GM10266 (cell line): Measurements from ENCODE around the gene RABEPK.
A peak's percentile ranks its signal among the peaks of the same experiment; 100 is the strongest.
"Not testable (repeated sequence)": the region's sequence is repeated elsewhere in the genome, so short reads cannot be mapped to it uniquely, and the experiment has no call there.

Experiments
- DNase-seq: peaks from one replicate; pipeline ENCODE4 v3.0.0; 2012; ENCODE audit errors: extremely low spot score
- TF ChIP-seq, protein P1 (sequence below): IDR thresholded peaks from 2 replicates; pipeline ENCODE4 v1.5.1; 2012; ENCODE audit warnings: mild to moderate bottlenecking, low read depth; ENCODE audit not compliant: control insufficient read depth, insufficient read depth; ENCODE audit errors: missing control alignments

The RABEPK gene, protein sequence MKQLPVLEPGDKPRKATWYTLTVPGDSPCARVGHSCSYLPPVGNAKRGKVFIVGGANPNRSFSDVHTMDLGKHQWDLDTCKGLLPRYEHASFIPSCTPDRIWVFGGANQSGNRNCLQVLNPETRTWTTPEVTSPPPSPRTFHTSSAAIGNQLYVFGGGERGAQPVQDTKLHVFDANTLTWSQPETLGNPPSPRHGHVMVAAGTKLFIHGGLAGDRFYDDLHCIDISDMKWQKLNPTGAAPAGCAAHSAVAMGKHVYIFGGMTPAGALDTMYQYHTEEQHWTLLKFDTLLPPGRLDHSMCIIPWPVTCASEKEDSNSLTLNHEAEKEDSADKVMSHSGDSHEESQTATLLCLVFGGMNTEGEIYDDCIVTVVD

DNA sequence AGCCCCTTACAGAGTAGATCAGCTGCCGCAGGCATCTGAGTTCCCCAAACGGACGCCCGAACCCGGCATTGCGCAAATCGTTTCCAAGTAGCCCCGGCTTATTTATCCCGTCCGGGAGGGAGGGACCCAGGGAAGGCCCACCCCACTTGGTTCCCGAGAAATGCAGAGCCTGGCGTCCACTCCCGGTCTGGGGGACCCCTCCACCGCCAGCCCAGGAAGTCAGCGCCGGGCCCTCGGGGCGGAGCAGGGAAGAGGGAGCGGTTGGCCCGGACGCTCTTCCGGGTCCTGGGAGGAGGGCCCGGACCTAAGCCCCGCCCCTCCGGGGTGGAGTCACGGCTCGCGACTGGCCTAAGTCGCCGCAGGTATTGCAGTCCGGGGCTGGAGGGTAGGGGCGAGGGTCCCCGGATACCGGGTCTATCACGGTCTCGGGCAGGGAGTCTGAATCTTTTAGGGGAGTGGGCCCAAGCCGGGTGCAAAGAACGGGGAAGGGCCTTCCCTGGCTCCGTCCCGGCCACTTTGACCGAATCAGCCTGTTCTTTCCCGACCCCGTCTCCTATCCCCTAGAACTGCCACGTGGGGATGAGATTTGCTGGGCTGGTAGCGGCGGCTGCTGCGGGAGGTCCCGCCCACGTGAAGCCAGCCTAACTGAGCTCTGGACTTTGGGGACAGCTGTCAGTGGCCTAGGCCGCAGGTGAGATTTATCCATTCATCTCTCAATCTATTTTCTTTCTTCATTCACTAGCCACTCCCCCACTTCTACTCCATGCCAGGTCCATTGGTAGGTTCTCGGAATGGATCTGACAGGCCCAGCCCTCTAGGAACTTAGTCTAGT, at the start of gene RABEPK:
Gene RABEPK (plus strand): TSS at position 327 of the 832 bp plus-strand sequence. CDS start 2,472 bp downstream, outside the sequence.
- TF ChIP-seq, protein P1, sequence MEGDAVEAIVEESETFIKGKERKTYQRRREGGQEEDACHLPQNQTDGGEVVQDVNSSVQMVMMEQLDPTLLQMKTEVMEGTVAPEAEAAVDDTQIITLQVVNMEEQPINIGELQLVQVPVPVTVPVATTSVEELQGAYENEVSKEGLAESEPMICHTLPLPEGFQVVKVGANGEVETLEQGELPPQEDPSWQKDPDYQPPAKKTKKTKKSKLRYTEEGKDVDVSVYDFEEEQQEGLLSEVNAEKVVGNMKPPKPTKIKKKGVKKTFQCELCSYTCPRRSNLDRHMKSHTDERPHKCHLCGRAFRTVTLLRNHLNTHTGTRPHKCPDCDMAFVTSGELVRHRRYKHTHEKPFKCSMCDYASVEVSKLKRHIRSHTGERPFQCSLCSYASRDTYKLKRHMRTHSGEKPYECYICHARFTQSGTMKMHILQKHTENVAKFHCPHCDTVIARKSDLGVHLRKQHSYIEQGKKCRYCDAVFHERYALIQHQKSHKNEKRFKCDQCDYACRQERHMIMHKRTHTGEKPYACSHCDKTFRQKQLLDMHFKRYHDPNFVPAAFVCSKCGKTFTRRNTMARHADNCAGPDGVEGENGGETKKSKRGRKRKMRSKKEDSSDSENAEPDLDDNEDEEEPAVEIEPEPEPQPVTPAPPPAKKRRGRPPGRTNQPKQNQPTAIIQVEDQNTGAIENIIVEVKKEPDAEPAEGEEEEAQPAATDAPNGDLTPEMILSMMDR: no peak
- DNase-seq: peak; percentile 91

DNA sequence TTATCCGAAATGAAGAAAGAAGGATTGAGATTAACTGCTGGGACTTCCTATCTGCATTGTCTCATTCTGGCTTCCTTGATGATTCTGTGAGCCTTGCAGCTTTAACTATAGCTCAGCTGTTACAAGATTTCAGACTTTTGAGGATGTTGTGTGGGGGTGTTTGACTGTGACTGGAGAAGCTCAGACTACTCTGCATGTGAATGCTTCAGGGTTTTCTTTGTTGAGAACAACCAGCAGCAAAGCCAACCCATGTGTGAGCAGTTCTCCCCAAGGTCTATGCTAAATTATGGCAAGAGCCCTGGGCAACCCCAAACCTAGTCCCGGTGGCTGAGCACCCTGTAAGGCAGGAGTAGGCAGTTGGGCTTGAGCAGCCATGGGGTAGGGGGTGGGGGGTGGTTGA, 48.6 kb upstream of the RABEPK start:
- no peak for DNase-seq
- TF ChIP-seq, protein P1: no peak

DNA sequence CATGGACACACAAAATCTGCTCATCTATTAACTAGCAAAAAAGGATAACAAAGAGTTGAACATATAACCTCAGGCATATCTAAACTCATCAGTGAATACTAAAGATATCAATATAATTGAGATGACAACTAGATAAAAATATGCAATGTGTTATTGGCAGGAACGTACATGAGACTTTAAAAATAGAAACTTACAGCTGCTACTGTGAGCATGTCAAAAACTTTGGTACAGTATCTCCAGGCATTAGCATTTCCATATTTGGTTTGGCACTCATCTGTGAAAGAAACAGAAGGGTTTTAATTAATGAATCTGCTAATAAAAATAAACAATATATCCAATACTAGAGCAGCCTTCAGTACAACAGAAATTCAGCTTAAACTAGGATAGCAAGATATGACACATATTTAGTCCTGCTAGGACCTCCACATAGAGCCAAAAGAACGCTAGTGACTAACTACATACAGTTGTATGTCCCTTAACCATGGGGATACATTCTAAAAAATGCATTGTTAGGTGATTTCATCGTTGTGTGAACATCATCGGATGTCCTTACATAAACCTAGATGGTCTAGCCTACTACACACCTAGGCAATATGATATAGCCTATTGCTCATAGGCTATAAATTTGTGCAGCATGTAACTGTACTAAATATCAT, 46.5 kb upstream of the RABEPK start:
- DNase-seq: no peak
- TF ChIP-seq, protein P1: no peak

DNA sequence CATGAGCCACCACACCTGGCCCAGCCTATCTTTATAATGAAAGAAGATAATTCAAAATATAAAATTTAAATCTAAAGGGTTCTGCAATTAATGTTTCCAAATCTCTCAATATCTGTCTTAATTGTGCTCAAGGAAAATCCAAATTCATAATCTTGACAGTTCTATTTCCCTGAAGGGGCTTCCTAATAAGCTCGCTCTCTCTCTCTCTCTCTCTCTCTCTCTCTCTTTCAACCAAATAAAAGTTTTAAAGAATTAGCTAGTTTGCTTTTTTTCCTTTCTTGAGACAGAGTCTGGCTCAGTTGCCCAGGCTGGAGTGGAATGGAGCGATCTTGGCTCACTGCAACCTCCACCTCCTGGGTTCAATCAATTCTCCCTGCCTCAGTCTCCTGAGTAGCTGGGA, 43.8 kb upstream of the RABEPK start:
- DNase-seq: no peak
- TF ChIP-seq, protein P1: no peak

DNA sequence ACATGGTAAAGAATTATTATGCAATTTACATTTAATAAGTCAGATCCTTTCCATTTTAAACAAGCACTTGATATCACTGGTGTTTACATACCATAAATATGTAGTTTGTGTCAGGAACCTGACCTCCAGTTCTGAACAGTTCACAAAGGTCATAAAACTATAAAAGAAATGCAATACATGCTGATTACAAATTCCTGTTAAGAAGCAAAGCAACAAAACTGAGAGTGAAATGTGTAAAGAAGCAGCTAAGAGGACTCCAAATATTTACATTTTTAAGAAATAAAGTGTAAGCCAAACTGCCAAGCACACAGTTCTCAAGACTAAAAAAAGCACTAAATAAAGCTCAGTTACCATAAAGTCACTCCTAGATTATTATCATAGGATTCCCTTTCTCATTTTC, 39.6 kb upstream of the RABEPK start:
- TF ChIP-seq, protein P1: no peak
- no peak for DNase-seq

DNA sequence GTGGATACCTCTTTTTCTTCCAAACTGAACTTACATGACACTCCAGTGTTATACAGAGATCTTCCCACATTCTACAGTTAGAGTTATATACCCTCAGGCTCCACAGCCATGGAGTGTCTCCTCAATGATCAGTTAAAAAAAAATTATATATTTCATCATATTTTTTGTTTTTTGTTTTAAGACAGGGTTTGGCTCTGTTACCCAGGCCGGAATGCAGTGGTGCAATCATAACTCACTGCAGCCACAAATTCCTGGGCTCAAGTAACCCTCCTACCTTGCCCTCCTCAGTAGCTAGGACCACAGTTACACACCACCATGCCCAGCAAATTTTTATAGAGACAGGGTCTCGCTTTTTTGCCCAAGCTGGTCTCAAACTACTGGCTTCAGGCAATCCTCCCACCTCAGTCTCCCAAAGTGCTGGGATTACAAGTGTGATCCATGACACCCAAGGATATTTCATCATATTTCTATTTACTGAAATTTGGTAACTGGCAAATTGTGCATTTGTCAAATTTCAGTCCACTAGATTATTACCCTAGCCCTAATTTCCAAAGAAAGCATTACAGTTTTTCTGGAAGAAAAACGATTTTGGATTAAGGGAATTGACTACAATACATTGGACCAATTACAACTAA, 38.9 kb upstream of the RABEPK start:
- TF ChIP-seq, protein P1: no peak
- DNase-seq: no peak

DNA sequence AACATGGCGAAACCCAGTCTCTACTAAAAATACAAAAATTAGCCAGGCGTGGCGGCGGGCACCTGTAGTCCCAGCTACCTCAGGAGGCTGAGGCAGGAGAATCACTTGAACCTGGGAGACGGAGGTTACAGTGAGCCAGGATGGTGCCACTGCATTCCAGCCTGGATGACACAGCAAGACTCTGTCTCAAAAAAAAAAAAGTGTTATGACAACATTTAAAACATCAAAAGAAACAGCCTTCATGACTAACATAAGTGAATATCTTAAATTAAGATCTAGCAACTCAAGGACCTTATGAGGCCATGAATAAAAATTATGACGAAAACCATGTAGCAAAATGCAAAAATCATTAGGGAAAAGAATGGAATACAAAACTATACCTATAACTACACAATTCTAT, 37.5 kb upstream of the RABEPK start:
- not testable (repeated sequence) for DNase-seq
